22Rv1 (cell line): ENCODE data around the gene GCGR.

Experiments
- CTCF ChIP-seq: fragments of 450-650 bp; IDR thresholded peaks from 2 replicates; pipeline ENCODE4 v1.5.1; 2017; ENCODE audit warnings: mild to moderate bottlenecking
- ZFX ChIP-seq: fragments of 450-650 bp; IDR thresholded peaks from 2 replicates; pipeline ENCODE4 v1.6.1; 2017; ENCODE audit warnings: antibody characterized with exemption, borderline replicate concordance

GRCh38 chr17:81811705-81812570 is 8.0 kb downstream of the GCGR start:
- TF ChIP-seq CTCF = no peak
- no peak for TF ChIP-seq ZFX
